Upper lobe of right lung (tissue), 1 donor: ENCODE measurements around the gene LOC101059915. TPM values are rescaled to one million over a fixed set of nuclear protein-coding genes. Genes with fewer than 3 reads are reported as not detected.
"Not testable (repeated sequence)": the region's sequence is repeated elsewhere in the genome, so short reads cannot be mapped to it uniquely, and the experiment has no call there.

Experiments used
- ATAC-seq: fragments of 200-7000 bp; cut with Tn5 transposase; one replicate; pipeline ENCODE4 v1.9.1; 2020; ENCODE audit warnings: mild to moderate bottlenecking, moderate library complexity
- DNase-seq: peaks from one replicate; pipeline ENCODE4 v3.0.0-alpha.2; 2020
- H3K27ac ChIP-seq: fragments of 200-600 bp; one replicate; pipeline ENCODE4 v1.8.0; 2022
- H3K27me3 ChIP-seq: fragments of 200-600 bp; one replicate; pipeline ENCODE4 v1.8.0; 2022; ENCODE audit warnings: mild to moderate bottlenecking
- H3K36me3 ChIP-seq: fragments of 200-600 bp; one replicate; pipeline ENCODE4 v1.8.0; 2022
- H3K4me1 ChIP-seq: fragments of 200-600 bp; one replicate; pipeline ENCODE4 v1.8.0; 2022
- H3K4me3 ChIP-seq: fragments of 200-600 bp; one replicate; pipeline ENCODE4 v1.8.0; 2022; ENCODE audit warnings: mild to moderate bottlenecking
- H3K9me3 ChIP-seq: fragments of 200-600 bp; one replicate; pipeline ENCODE4 v1.8.0; 2022
- intact Hi-C: fragments of 100-400 bp; cut with DNase I; formaldehyde crosslinking; loops from one replicate; pipeline ENCODE4 v1.11.0; 2022
- total RNA-seq: library from RNA; stranded (reverse); fragmentation: NEBNext Ultra II Directional; extraction: Animal tissue kit (Norgen Biotek cat#: 25700); gene quantifications from one replicate; pipeline ENCODE4 v1.2.1, GENCODE V29; 2021
- donor health status: DM: no; HTN: yes; CAD: no; lungs with severe emphysema.

Gene LOC101059915

GRCh38 chrX:71699023-71699344 lies 31.6 kb downstream of the LOC101059915 start:
- H3K36me3 ChIP-seq, H3K4me3 ChIP-seq, H3K27ac ChIP-seq, H3K4me1 ChIP-seq, DNase-seq, intact Hi-C loops, H3K9me3 ChIP-seq, H3K27me3 ChIP-seq: not testable (repeated sequence)
- ATAC-seq = peak; percentile 60

GRCh38 chrX:71702853-71703252 lies 35.5 kb downstream of the LOC101059915 start:
- H3K4me3 ChIP-seq, H3K36me3 ChIP-seq, intact Hi-C loops, H3K9me3 ChIP-seq, DNase-seq, H3K27me3 ChIP-seq, H3K4me1 ChIP-seq, H3K27ac ChIP-seq: not testable (repeated sequence)
- peak; percentile 71 for ATAC-seq

- intact Hi-C loops, H3K27me3 ChIP-seq, H3K4me1 ChIP-seq, H3K4me3 ChIP-seq, DNase-seq, H3K9me3 ChIP-seq, H3K27ac ChIP-seq, ATAC-seq, H3K36me3 ChIP-seq: not testable (repeated sequence)
Measured at GRCh38 chrX:71714064-71714463, 46.7 kb downstream of the LOC101059915 start.

GRCh38 chrX:71715551-71715950 lies 48.2 kb downstream of the LOC101059915 start:
- not testable (repeated sequence) for H3K9me3 ChIP-seq, ATAC-seq

GRCh38 chrX:71716323-71716722 lies 49.0 kb downstream of the LOC101059915 start:
- H3K4me3 ChIP-seq, H3K4me1 ChIP-seq, H3K36me3 ChIP-seq, DNase-seq, H3K27me3 ChIP-seq, ATAC-seq, H3K9me3 ChIP-seq, H3K27ac ChIP-seq, intact Hi-C loops: not testable (repeated sequence)

More at GRCh38 chrX:71715551-71715950, 48.2 kb downstream of the LOC101059915 start:
- H3K27me3 ChIP-seq, H3K36me3 ChIP-seq, H3K4me1 ChIP-seq, H3K27ac ChIP-seq, H3K4me3 ChIP-seq, intact Hi-C loops, DNase-seq: not testable (repeated sequence)

GRCh38 chrX:71718185-71718584 lies 50.8 kb downstream of the LOC101059915 start, which contains the start of gene CXorf49:
CXorf49 (minus strand) TSS chrX:71718285; CDS start chrX:71718151, 134 bp downstream.
- H3K27ac ChIP-seq = not testable (repeated sequence)

GRCh38 chrX:71719195-71719594 lies 51.8 kb downstream of the LOC101059915 start:
- DNase-seq = peak; percentile 30
- intact Hi-C loops, H3K27ac ChIP-seq, H3K27me3 ChIP-seq, H3K4me1 ChIP-seq, ATAC-seq, H3K36me3 ChIP-seq, H3K4me3 ChIP-seq, H3K9me3 ChIP-seq: not testable (repeated sequence)

More at GRCh38 chrX:71718185-71718584, 50.8 kb downstream of the LOC101059915 start, which contains the start of gene CXorf49:
- H3K4me1 ChIP-seq, H3K9me3 ChIP-seq, ATAC-seq, intact Hi-C loops, H3K4me3 ChIP-seq, H3K27me3 ChIP-seq, DNase-seq, H3K36me3 ChIP-seq: not testable (repeated sequence)

- H3K4me3 ChIP-seq, H3K9me3 ChIP-seq, intact Hi-C loops, H3K36me3 ChIP-seq, DNase-seq, H3K4me1 ChIP-seq, H3K27ac ChIP-seq, H3K27me3 ChIP-seq, ATAC-seq: not testable (repeated sequence)
Measured at GRCh38 chrX:71720289-71720886, 53.0 kb downstream of the LOC101059915 start.

Other genes starting within 250 kb of the LOC101059915 start
- 129 TPM for gene OGT, start 134.4 kb upstream of the LOC101059915 start, total RNA-seq
- 3.4 TPM for gene GCNA, start 89.1 kb upstream of the LOC101059915 start, total RNA-seq
- gene CXCR3, start 49.0 kb upstream of the LOC101059915 start, total RNA-seq = 1.6 TPM
- not detected for gene CXorf49, start 50.7 kb downstream of the LOC101059915 start, total RNA-seq
- not detected for gene CXorf49B, start 95.8 kb downstream of the LOC101059915 start, total RNA-seq
- 17.3 TPM for gene NHSL2, start 243.3 kb downstream of the LOC101059915 start, total RNA-seq